Caco-2 (cell line): ENCODE results near the gene EFCAB14. TPM values are rescaled to one million over a fixed set of nuclear protein-coding genes. Genes with fewer than 3 reads are reported as not detected.

Experiments
- BruUV-seq: library from RNA; stranded (reverse); fragments of 400-500 nt; replicated peaks from 2 replicates; lab custom pipeline; 2021; lab: Mats Ljungman, UMichigan
- CTCF ChIA-PET: fragments of 300-600 bp; sonication (Branson Sonifier 250); formaldehyde crosslinking; loops from one replicate; lab custom pipeline; 2022; ENCODE audit warnings: antibody characterized with exemption; lab: Charles Lee
- POLR2A ChIA-PET: fragments of 300-600 bp; sonication (Branson Sonifier 250); formaldehyde crosslinking; loops from one replicate; lab custom pipeline; 2022; ENCODE audit warnings: antibody characterized with exemption; lab: Charles Lee
- DNase-seq, 2 experiments: peaks; one replicate each; pipeline versions ENCODE4 v3.0.0 to v3.0.0-alpha.2; 2020 to 2022
- H3K27me3 ChIP-seq: replicated peaks from 2 replicates; pipeline ENCODE4 v1.6.0; 2011; ENCODE audit warnings: low read length; ENCODE audit not compliant: control insufficient read depth, insufficient read depth
- H3K36me3 ChIP-seq: 2 replicates; pipeline ENCODE4 v1.5.1; 2011; ENCODE audit warnings: low read length; ENCODE audit not compliant: control insufficient read depth, insufficient read depth
- H3K4me1 ChIP-seq: fragments of 250-450 bp; sonication (Bioruptor Pico); 2 replicates; pipeline ENCODE4 v1.5.1; 2020; ENCODE audit warnings: mild to moderate bottlenecking
- H3K4me3 ChIP-seq: 2 replicates; pipeline ENCODE4 v1.5.1; 2011; ENCODE audit warnings: low read depth, mild to moderate bottlenecking, control low read depth, low read length
- H3K9me3 ChIP-seq: fragments of 250-450 bp; sonication (Bioruptor Pico); 2 replicates; pipeline ENCODE4 v1.5.1; 2020; ENCODE audit warnings: mild to moderate bottlenecking, moderate library complexity
- H3K27ac Mint-ChIP-seq: one replicate; pipeline ENCODE4 v1.8.0; 2022; ENCODE audit warnings: mixed read lengths; ENCODE audit not compliant: unreplicated experiment
- H3K27me3 Mint-ChIP-seq: one replicate; pipeline ENCODE4 v1.8.0; 2022; ENCODE audit warnings: mixed read lengths; ENCODE audit not compliant: insufficient read depth, unreplicated experiment
- H3K36me3 Mint-ChIP-seq: one replicate; pipeline ENCODE4 v1.8.0; 2022; ENCODE audit warnings: mild to moderate bottlenecking, mixed read lengths; ENCODE audit not compliant: insufficient read depth, unreplicated experiment
- H3K4me1 Mint-ChIP-seq: one replicate; pipeline ENCODE4 v1.8.0; 2022; ENCODE audit warnings: low read depth, mixed read lengths; ENCODE audit not compliant: unreplicated experiment
- H3K4me3 Mint-ChIP-seq: one replicate; pipeline ENCODE4 v1.8.0; 2022; ENCODE audit warnings: mild to moderate bottlenecking, moderate library complexity, mixed read lengths; ENCODE audit not compliant: unreplicated experiment
- H3K9me3 Mint-ChIP-seq: one replicate; pipeline ENCODE4 v1.8.0; 2022; ENCODE audit warnings: mixed read lengths; ENCODE audit not compliant: unreplicated experiment
- intact Hi-C: fragments of 100-400 bp; cut with micrococcal nuclease; formaldehyde crosslinking; loops from one replicate; pipeline ENCODE4 v1.10.0; 2022; ENCODE audit not compliant: unreplicated experiment
- total RNA-seq: library from RNA; stranded (reverse); gene quantifications from 2 replicates; pipeline ENCODE4 v1.2.3, GENCODE V29; 2022
- TF ChIP-seq, protein P1 (sequence below), 2 experiments: fragments of 200-600 bp in 1 of 2; IDR thresholded peaks; 1 replicate in 1 of 2; 2 replicates in 1 of 2; pipeline versions ENCODE4 v1.5.1 to v1.8.0; 2011 to 2022; ENCODE audit warnings: antibody characterized with exemption in 1 of 2, control low read depth in 1 of 2, inconsistent platforms in 1 of 2, low read depth in 1 of 2, low read length in 1 of 2, mild to moderate bottlenecking in 1 of 2, moderate library complexity in 1 of 2; ENCODE audit not compliant: insufficient read depth in 1 of 2, severe bottlenecking in 1 of 2, unreplicated experiment in 1 of 2

The EFCAB14 gene
- total RNA-seq, 1 experiment from 2014 or later = 60.3 TPM

DNA sequence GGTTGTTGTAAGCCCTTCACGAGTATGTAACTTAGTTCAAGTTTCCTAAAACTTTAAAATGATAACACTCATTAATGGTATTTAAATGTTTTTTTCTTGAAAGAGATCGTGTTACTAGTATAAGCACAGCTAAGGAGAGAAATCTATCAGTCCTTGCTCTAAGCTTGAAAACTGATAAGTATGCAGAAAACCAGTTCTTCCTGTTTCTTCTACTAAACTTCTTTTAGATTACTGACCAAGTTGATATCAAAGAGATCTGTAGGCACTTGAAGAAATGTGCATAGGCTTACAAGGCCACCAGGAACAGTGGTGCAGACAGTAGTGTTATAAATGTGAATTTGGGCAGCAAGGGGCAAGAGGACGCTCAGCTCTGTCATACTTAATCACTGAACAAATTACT, 3.9 kb downstream of the EFCAB14 start:
- H3K27ac Mint-ChIP-seq = no peak overlapping the region
- H3K36me3 Mint-ChIP-seq = peaks cover 38% of the 10 kb centered on the region
- CTCF ChIA-PET = no interaction called here
- Histone ChIP-seq H3K4me3 (no peak overlapping the region), H3K36me3 (no peaks in the 10 kb centered on the region), H3K27me3 (no peaks in the 10 kb centered on the region), H3K4me1 (peaks cover 13% of the 10 kb centered on the region), H3K9me3 (no peaks in the 10 kb centered on the region)
- no peaks in the 10 kb centered on the region for H3K27me3 Mint-ChIP-seq
- peaks cover 21% of the 10 kb centered on the region for H3K4me1 Mint-ChIP-seq
- BruUV-seq = no TSS peak
- intact Hi-C loops = no loop called here
- POLR2A ChIA-PET = no interaction called here
- H3K4me3 Mint-ChIP-seq = no peak overlapping the region
- TF ChIP-seq, protein P1, sequence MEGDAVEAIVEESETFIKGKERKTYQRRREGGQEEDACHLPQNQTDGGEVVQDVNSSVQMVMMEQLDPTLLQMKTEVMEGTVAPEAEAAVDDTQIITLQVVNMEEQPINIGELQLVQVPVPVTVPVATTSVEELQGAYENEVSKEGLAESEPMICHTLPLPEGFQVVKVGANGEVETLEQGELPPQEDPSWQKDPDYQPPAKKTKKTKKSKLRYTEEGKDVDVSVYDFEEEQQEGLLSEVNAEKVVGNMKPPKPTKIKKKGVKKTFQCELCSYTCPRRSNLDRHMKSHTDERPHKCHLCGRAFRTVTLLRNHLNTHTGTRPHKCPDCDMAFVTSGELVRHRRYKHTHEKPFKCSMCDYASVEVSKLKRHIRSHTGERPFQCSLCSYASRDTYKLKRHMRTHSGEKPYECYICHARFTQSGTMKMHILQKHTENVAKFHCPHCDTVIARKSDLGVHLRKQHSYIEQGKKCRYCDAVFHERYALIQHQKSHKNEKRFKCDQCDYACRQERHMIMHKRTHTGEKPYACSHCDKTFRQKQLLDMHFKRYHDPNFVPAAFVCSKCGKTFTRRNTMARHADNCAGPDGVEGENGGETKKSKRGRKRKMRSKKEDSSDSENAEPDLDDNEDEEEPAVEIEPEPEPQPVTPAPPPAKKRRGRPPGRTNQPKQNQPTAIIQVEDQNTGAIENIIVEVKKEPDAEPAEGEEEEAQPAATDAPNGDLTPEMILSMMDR (IDR thresholded peaks at IDR 0.05; ENCODE audit: insufficient read depth in 1 of 2, low read depth in 1 of 2, low read length in 1 of 2, severe bottlenecking in 1 of 2, unreplicated experiment in 1 of 2) = no peak
- no peaks in the 10 kb centered on the region for H3K9me3 Mint-ChIP-seq
- no peak for DNase-seq

DNA sequence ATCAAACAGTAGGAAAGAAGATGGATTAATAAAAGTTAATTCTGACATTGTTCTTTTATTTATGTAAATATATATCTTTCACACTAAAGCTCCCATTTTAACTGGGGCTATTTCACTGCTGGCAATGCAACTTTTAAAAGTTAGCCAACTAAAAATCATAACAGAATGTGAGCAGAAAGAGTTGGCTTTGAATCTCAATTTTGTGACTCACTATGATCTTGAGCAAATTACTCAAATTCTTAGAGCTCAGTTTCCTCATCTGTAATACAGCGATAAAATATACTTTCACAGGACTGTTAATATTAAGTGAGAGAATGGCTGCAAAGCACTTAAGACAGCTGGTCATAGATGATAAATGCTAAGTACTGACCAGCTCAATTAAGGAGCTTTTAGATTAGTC, 10.8 kb downstream of the EFCAB14 start:
- no peaks in the 10 kb centered on the region for H3K9me3 ChIP-seq
- TF ChIP-seq, protein P1 (IDR thresholded peaks at IDR 0.05; ENCODE audit: insufficient read depth in 1 of 2, low read depth in 1 of 2, low read length in 1 of 2, severe bottlenecking in 1 of 2, unreplicated experiment in 1 of 2) = no peak
- H3K36me3 ChIP-seq = peaks cover 1% of the 10 kb centered on the region; the same call in 1 of the 2 replicates
- Mint-ChIP-seq H3K9me3 (no peaks in the 10 kb centered on the region), H3K36me3 (peaks cover 50% of the 10 kb centered on the region), H3K4me1 (peaks cover 6% of the 10 kb centered on the region), H3K27me3 (no peaks in the 10 kb centered on the region), H3K4me3 (no peak overlapping the region), H3K27ac (no peak overlapping the region)
- DNase-seq = no peak
- POLR2A ChIA-PET = no interaction called here
- CTCF ChIA-PET = no interaction called here
- H3K4me3 ChIP-seq = no peak overlapping the region
- intact Hi-C loops = no loop called here
- no peaks in the 10 kb centered on the region for H3K27me3 ChIP-seq
- no peaks in the 10 kb centered on the region for H3K4me1 ChIP-seq
- no TSS peak for BruUV-seq

- CTCF ChIA-PET = no interaction called here
- Mint-ChIP-seq H3K27ac (no peak overlapping the region), H3K4me3 (no peak overlapping the region), H3K27me3 (no peaks in the 10 kb centered on the region), H3K4me1 (peaks cover 6% of the 10 kb centered on the region), H3K9me3 (no peaks in the 10 kb centered on the region), H3K36me3 (peaks cover 35% of the 10 kb centered on the region)
- Histone ChIP-seq H3K36me3 (peaks cover 1% of the 10 kb centered on the region), H3K4me1 (no peaks in the 10 kb centered on the region), H3K9me3 (no peaks in the 10 kb centered on the region), H3K4me3 (no peak overlapping the region), H3K27me3 (no peaks in the 10 kb centered on the region)
- no TSS peak for BruUV-seq
- intact Hi-C loops = no loop called here
- POLR2A ChIA-PET = interaction anchor here (0.6 kb wide), 1 partner anchor 870 kb away, joined by 3 read pairs; no protein-coding TSS in a partner anchor
- DNase-seq = no peak
- TF ChIP-seq, protein P1 (IDR thresholded peaks at IDR 0.05; ENCODE audit: insufficient read depth in 1 of 2, low read depth in 1 of 2, low read length in 1 of 2, severe bottlenecking in 1 of 2, unreplicated experiment in 1 of 2) = no peak
Measured at GRCh38 chr1:46705408-46705807, 13.5 kb downstream of the EFCAB14 start.
